Panc1 (cell line): ENCODE measurements around the gene PDZD4. TPM values are rescaled to one million over a fixed set of nuclear protein-coding genes. Genes with fewer than 3 reads are reported as not detected.

Source experiments
- ATAC-seq: fragments of 200-7000 bp; cut with Tn5 transposase; 2 replicates; pipeline ENCODE4 v1.9.1; 2020; ENCODE audit warnings: mild to moderate bottlenecking, moderate library complexity
- BruUV-seq: library from RNA; stranded (reverse); fragments of 400-500 nt; replicated peaks from 2 replicates; lab custom pipeline; 2021; lab: Mats Ljungman, UMichigan
- CTCF ChIA-PET: fragments of 300-600 bp; sonication (Branson Sonifier 250); formaldehyde crosslinking; loops from one replicate; lab custom pipeline; 2022; ENCODE audit warnings: antibody characterized with exemption; lab: Charles Lee
- POLR2A ChIA-PET: fragments of 300-600 bp; sonication (Branson Sonifier 250); formaldehyde crosslinking; loops from one replicate; lab custom pipeline; 2022; ENCODE audit warnings: antibody characterized with exemption; lab: Charles Lee
- DNase-seq: peaks from one replicate; pipeline ENCODE4 v3.0.0-alpha.2; 2010; ENCODE audit warnings: low read depth, low spot score
- H3K27ac ChIP-seq: 2 replicates; pipeline ENCODE4 v1.5.1; 2011; ENCODE audit warnings: mild to moderate bottlenecking, low read length, inconsistent platforms
- H3K27me3 ChIP-seq: fragments of 200-500 bp; sonication (Bioruptor generic); 2 replicates; pipeline ENCODE4 v1.6.0; 2014; ENCODE audit warnings: low read length, inconsistent platforms; ENCODE audit not compliant: control insufficient read depth, insufficient read depth
- H3K36me3 ChIP-seq: fragments of 200-500 bp; sonication (Bioruptor generic); 2 replicates; pipeline ENCODE4 v1.5.1; 2014; ENCODE audit warnings: inconsistent platforms, mild to moderate bottlenecking, low read length, moderate library complexity; ENCODE audit not compliant: control insufficient read depth, insufficient read depth
- H3K4me1 ChIP-seq: 2 replicates; pipeline ENCODE4 v1.5.1; 2011; ENCODE audit warnings: inconsistent platforms, mild to moderate bottlenecking, low read length, moderate library complexity; ENCODE audit not compliant: control insufficient read depth, insufficient read depth
- H3K4me3 ChIP-seq, 2 experiments: 2 replicates each; pipeline ENCODE4 v1.5.1; 2011 to 2012; ENCODE audit warnings: low read depth in 2 of 2, low read length in 2 of 2, mild to moderate bottlenecking in 2 of 2, inconsistent platforms in 1 of 2, moderate library complexity in 1 of 2
- H3K9me3 ChIP-seq: fragments of 200-500 bp; sonication (Bioruptor generic); 2 replicates; pipeline ENCODE4 v1.5.1; 2014; ENCODE audit warnings: low read depth, mild to moderate bottlenecking, inconsistent platforms, low read length, moderate library complexity; ENCODE audit not compliant: control insufficient read depth, insufficient read depth
- POLR2AphosphoS5 ChIP-seq: IDR thresholded peaks from 2 replicates; pipeline ENCODE4 v1.6.1; 2012; ENCODE audit warnings: mild to moderate bottlenecking, low read depth, low read length, moderate library complexity
- SIN3A ChIP-seq: IDR thresholded peaks from 2 replicates; pipeline ENCODE4 v1.6.1; 2012; ENCODE audit warnings: low read depth, mild to moderate bottlenecking, low read length, moderate library complexity, borderline replicate concordance; ENCODE audit not compliant: insufficient read depth
- TCF7L2 ChIP-seq: IDR thresholded peaks from 2 replicates; pipeline ENCODE4 v1.6.1; 2011; ENCODE audit warnings: mild to moderate bottlenecking, low read depth, low read length, inconsistent platforms
- in situ Hi-C: cut with HindIII; loops from 2 replicates; pipeline ENCODE4 v1.10.0; 2016; ENCODE audit warnings: low sequenced_read_pairs, low pct_unique_long_range_greater_than_20kb
- intact Hi-C: fragments of 100-400 bp; cut with micrococcal nuclease; formaldehyde crosslinking; loops from one replicate; pipeline ENCODE4 v1.10.0; 2022; ENCODE audit not compliant: unreplicated experiment
- total RNA-seq: library from RNA; stranded (reverse); gene quantifications from one replicate; pipeline ENCODE4 v1.2.1, GENCODE V29; 2021; ENCODE audit not compliant: unreplicated experiment
- TF ChIP-seq, protein P1 (sequence below), 2 experiments: IDR thresholded peaks; 2 replicates each; pipeline ENCODE4 v1.6.1; 2011 to 2012; ENCODE audit warnings: low read depth in 2 of 2, control low read depth in 1 of 2, low read length in 1 of 2, mild to moderate bottlenecking in 1 of 2, moderate library complexity in 1 of 2; ENCODE audit not compliant: insufficient read depth in 1 of 2
- TF ChIP-seq, protein P2 (sequence below): fragments of 450-650 bp; IDR thresholded peaks from 2 replicates; pipeline ENCODE4 v1.5.1; 2017; ENCODE audit warnings: mild to moderate bottlenecking

Gene PDZD4
- total RNA-seq, 1 experiment from 2014 or later = 37.2 TPM

DNA sequence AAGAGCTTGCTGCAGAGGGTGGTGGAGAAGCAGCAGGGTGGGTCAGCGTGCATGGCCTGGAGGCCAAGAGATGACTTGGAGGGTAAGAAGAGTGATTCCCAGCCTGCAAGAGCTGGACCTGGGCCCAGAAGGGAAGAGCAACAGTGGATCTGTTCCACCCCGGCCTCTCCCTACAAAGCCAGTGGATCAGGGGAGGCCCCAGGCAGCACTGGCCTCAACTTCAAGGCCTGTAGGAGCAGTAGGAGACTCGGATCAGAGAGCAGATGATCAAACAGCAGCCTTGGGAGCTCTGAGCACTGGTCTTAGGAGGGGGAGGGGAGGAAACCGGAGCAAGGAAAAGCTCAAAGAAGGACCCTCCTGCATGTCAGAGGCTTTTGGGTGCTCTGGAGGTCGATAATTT, 48.0 kb upstream of the PDZD4 start:
- H3K9me3 ChIP-seq = no peaks in the 10 kb centered on the region
- DNase-seq (no peak), ATAC-seq (no peak; the same call in 1 of the 2 replicates)
- no peak overlapping the region for H3K4me3 ChIP-seq
- in situ Hi-C loops (no loop called here), intact Hi-C loops (no loop called here)
- BruUV-seq = no TSS peak
- no peak for TF ChIP-seq TCF7L2
- TF ChIP-seq, protein P1, sequence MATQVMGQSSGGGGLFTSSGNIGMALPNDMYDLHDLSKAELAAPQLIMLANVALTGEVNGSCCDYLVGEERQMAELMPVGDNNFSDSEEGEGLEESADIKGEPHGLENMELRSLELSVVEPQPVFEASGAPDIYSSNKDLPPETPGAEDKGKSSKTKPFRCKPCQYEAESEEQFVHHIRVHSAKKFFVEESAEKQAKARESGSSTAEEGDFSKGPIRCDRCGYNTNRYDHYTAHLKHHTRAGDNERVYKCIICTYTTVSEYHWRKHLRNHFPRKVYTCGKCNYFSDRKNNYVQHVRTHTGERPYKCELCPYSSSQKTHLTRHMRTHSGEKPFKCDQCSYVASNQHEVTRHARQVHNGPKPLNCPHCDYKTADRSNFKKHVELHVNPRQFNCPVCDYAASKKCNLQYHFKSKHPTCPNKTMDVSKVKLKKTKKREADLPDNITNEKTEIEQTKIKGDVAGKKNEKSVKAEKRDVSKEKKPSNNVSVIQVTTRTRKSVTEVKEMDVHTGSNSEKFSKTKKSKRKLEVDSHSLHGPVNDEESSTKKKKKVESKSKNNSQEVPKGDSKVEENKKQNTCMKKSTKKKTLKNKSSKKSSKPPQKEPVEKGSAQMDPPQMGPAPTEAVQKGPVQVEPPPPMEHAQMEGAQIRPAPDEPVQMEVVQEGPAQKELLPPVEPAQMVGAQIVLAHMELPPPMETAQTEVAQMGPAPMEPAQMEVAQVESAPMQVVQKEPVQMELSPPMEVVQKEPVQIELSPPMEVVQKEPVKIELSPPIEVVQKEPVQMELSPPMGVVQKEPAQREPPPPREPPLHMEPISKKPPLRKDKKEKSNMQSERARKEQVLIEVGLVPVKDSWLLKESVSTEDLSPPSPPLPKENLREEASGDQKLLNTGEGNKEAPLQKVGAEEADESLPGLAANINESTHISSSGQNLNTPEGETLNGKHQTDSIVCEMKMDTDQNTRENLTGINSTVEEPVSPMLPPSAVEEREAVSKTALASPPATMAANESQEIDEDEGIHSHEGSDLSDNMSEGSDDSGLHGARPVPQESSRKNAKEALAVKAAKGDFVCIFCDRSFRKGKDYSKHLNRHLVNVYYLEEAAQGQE (IDR thresholded peaks at IDR 0.05; ENCODE audit: insufficient read depth in 1 of 2, low read depth in 2 of 2, low read length in 1 of 2) = no peak
- TF ChIP-seq POLR2AphosphoS5 = no peak
- H3K27me3 ChIP-seq = no peaks in the 10 kb centered on the region
- H3K4me1 ChIP-seq = peaks cover 70% of the 10 kb centered on the region
- H3K36me3 ChIP-seq = no peaks in the 10 kb centered on the region
- ChIA-PET CTCF (interaction anchor here (0.5 to 1.2 kb wide), 2 partner anchors 69 to 74 kb away, joined by 3 to 6 read pairs; no protein-coding TSS in a partner anchor), POLR2A (interaction anchor here (0.9 kb wide), 1 partner anchor 100 kb away, joined by 4 read pairs; no protein-coding TSS in a partner anchor)
- H3K27ac ChIP-seq = peak overlapping the region; percentile 35

DNA sequence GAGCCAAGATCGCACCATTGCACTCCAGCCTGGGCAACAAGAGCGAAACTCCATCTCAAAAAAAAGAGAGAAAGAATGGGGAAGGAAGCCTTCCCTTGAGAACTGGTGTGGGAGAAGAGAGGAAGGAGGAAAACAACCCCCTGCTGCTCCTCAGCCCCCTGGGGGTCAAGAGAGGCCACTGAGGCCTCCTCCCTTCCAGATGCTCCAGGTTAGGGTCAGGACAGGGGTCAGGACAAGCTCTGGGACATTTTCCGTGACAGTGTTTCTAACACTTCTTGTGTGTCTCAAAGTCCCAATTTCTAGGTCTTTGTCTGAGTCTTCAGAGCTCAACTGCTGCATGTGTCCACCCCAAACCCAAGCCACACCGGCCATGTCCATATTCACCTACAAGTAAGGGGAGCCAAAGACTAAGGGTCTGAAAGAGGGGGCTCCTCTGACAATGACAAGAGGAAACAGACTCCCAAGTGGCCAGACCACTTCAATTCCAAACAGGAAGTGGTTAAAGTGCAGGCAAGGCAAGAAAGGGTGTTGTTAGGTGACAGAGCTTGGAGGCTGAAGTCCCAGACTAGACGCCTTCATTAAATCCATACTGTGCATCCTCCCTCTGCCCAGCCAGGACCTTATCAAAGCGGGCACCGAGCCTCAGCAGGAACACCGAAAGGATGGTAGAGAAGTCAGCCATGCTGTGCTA, 47.4 kb upstream of the PDZD4 start:
- no TSS peak for BruUV-seq
- Histone ChIP-seq H3K36me3 (no peaks in the 10 kb centered on the region; the same call in 1 of the 2 replicates), H3K4me3 (no peak overlapping the region), H3K9me3 (no peaks in the 10 kb centered on the region), H3K4me1 (peaks cover 64% of the 10 kb centered on the region), H3K27ac (no peak overlapping the region; the same call in 1 of the 2 replicates), H3K27me3 (no peaks in the 10 kb centered on the region)
- ChIA-PET CTCF (interaction anchor here (1.2 kb wide), 1 partner anchor 70 kb away, joined by 3 read pairs; no protein-coding TSS in a partner anchor), POLR2A (no interaction called here)
- in situ Hi-C loops (no loop called here), intact Hi-C loops (no loop called here)
- no peak for ATAC-seq
- no peak for DNase-seq
- TF ChIP-seq, protein P1 (IDR thresholded peaks at IDR 0.05; ENCODE audit: insufficient read depth in 1 of 2, low read depth in 2 of 2, low read length in 1 of 2) = no peak
- TF ChIP-seq, protein P2, sequence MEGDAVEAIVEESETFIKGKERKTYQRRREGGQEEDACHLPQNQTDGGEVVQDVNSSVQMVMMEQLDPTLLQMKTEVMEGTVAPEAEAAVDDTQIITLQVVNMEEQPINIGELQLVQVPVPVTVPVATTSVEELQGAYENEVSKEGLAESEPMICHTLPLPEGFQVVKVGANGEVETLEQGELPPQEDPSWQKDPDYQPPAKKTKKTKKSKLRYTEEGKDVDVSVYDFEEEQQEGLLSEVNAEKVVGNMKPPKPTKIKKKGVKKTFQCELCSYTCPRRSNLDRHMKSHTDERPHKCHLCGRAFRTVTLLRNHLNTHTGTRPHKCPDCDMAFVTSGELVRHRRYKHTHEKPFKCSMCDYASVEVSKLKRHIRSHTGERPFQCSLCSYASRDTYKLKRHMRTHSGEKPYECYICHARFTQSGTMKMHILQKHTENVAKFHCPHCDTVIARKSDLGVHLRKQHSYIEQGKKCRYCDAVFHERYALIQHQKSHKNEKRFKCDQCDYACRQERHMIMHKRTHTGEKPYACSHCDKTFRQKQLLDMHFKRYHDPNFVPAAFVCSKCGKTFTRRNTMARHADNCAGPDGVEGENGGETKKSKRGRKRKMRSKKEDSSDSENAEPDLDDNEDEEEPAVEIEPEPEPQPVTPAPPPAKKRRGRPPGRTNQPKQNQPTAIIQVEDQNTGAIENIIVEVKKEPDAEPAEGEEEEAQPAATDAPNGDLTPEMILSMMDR = no peak
- no peak for TF ChIP-seq TCF7L2
- no peak for TF ChIP-seq POLR2AphosphoS5
- no peak for TF ChIP-seq SIN3A
